IMR-90 (cell line): ENCODE measurements around the gene MTR. TPM values are rescaled to one million over a fixed set of nuclear protein-coding genes. Genes with fewer than 3 reads are reported as not detected.

Experiments used
- ATAC-seq: fragments of 200-7000 bp; cut with Tn5 transposase; 2 replicates; pipeline ENCODE4 v1.9.1; 2020; ENCODE audit warnings: low read depth, mild to moderate bottlenecking, moderate library complexity
- BruUV-seq: library from RNA; stranded (reverse); fragments of 400-500 nt; replicated peaks from 2 replicates; lab custom pipeline; 2021; lab: Mats Ljungman, UMichigan
- CTCF ChIA-PET: fragments of 300-600 bp; formaldehyde crosslinking; extraction: SDS; loops from one replicate; lab custom pipeline; 2021; ENCODE audit warnings: antibody characterized with exemption; lab: Yijun Ruan, JAX
- POLR2A ChIA-PET: fragments of 300-600 bp; sonication (Branson Sonifier 250); formaldehyde crosslinking; loops from one replicate; lab custom pipeline; 2022; ENCODE audit warnings: antibody characterized with exemption; ENCODE audit not compliant: unreplicated experiment; lab: Charles Lee
- DNase-seq: peaks from one replicate; pipeline ENCODE4 v3.0.0; 2013
- H2AFZ ChIP-seq: replicated peaks from 2 replicates; pipeline ENCODE3; 2013; ENCODE audit warnings: low read length, mild to moderate bottlenecking; ENCODE audit not compliant: poor library complexity
- H2AK5ac ChIP-seq: 2 replicates; pipeline ENCODE4 v1.6.1; 2013; ENCODE audit warnings: low read depth, low read length, inconsistent platforms
- H2AK9ac ChIP-seq: replicated peaks from 2 replicates; pipeline ENCODE3; 2013; ENCODE audit warnings: mild to moderate bottlenecking, low read depth, low read length, moderate library complexity; ENCODE audit not compliant: poor library complexity
- H2BK120ac ChIP-seq: 2 replicates; pipeline ENCODE4 v1.6.1; 2013; ENCODE audit warnings: low read depth, low read length, inconsistent platforms
- H2BK15ac ChIP-seq: 3 replicates; pipeline ENCODE4 v1.6.1; 2013; ENCODE audit warnings: low read depth, low read length, inconsistent platforms
- H2BK20ac ChIP-seq: 2 replicates; pipeline ENCODE4 v1.6.1; 2013; ENCODE audit warnings: low read depth, mild to moderate bottlenecking, inconsistent platforms, low read length, moderate library complexity
- H2BK5ac ChIP-seq: 2 replicates; pipeline ENCODE4 v1.6.1; 2013; ENCODE audit warnings: mild to moderate bottlenecking, low read depth, low read length, inconsistent platforms; ENCODE audit not compliant: poor library complexity, severe bottlenecking
- H3K14ac ChIP-seq: replicated peaks from 2 replicates; pipeline ENCODE4 v1.6.1; 2013; ENCODE audit warnings: low read depth, low read length, inconsistent platforms
- H3K18ac ChIP-seq: 2 replicates; pipeline ENCODE4 v1.6.1; 2013; ENCODE audit warnings: low read depth, low read length, control low read depth
- H3K23ac ChIP-seq: 2 replicates; pipeline ENCODE4 v1.6.1; 2013; ENCODE audit warnings: low read depth, low read length, inconsistent platforms
- H3K27ac ChIP-seq: 2 replicates; pipeline ENCODE4 v1.5.1; 2013; ENCODE audit warnings: mild to moderate bottlenecking, control low read depth, low read length; ENCODE audit not compliant: insufficient read depth
- H3K27me3 ChIP-seq: 2 replicates; pipeline ENCODE4 v1.6.1; 2013; ENCODE audit warnings: low read length; ENCODE audit not compliant: control insufficient read depth, insufficient read depth
- H3K36me3 ChIP-seq: 2 replicates; pipeline ENCODE4 v1.6.1; 2013; ENCODE audit warnings: low read length, mixed read lengths; ENCODE audit not compliant: control insufficient read depth, insufficient read depth
- H3K4ac ChIP-seq: 2 replicates; pipeline ENCODE4 v1.6.1; 2013; ENCODE audit warnings: low read depth, low read length, inconsistent platforms
- H3K4me1 ChIP-seq: 2 replicates; pipeline ENCODE4 v1.6.1; 2013; ENCODE audit warnings: low read length, mixed read lengths; ENCODE audit not compliant: control insufficient read depth, insufficient read depth
- H3K4me2 ChIP-seq: 2 replicates; pipeline ENCODE4 v1.6.1; 2013; ENCODE audit warnings: low read depth, mild to moderate bottlenecking, control low read depth, low read length, moderate library complexity
- H3K4me3 ChIP-seq: 2 replicates; pipeline ENCODE4 v1.5.1; 2013; ENCODE audit warnings: low read depth, mild to moderate bottlenecking, control low read depth, low read length, moderate library complexity; ENCODE audit not compliant: insufficient read depth
- H3K56ac ChIP-seq: 2 replicates; pipeline ENCODE4 v1.6.1; 2013; ENCODE audit warnings: low read length, inconsistent platforms; ENCODE audit not compliant: insufficient read depth; ENCODE audit errors: extremely low read depth
- H3K79me1 ChIP-seq, 2 experiments: 2 replicates each; pipeline ENCODE4 v1.6.1; 2013; ENCODE audit warnings: low read length in 2 of 2, inconsistent platforms in 1 of 2, low read depth in 1 of 2
- H3K9ac ChIP-seq: 2 replicates; pipeline ENCODE4 v1.6.1; 2013; ENCODE audit warnings: low read depth, low read length, control low read depth
- H3K9me1 ChIP-seq: 2 replicates; pipeline ENCODE4 v1.6.1; 2013; ENCODE audit warnings: low read length, inconsistent platforms; ENCODE audit not compliant: insufficient read depth
- H3K9me3 ChIP-seq: 2 replicates; pipeline ENCODE4 v1.6.1; 2013; ENCODE audit warnings: low read length; ENCODE audit not compliant: control insufficient read depth, insufficient read depth
- H4K20me1 ChIP-seq: 2 replicates; pipeline ENCODE4 v1.6.1; 2013; ENCODE audit warnings: low read length, inconsistent platforms; ENCODE audit not compliant: insufficient read depth
- H4K5ac ChIP-seq: 2 replicates; pipeline ENCODE4 v1.6.1; 2013; ENCODE audit warnings: mild to moderate bottlenecking, low read depth, low read length, control low read depth
- H4K8ac ChIP-seq, 2 experiments: 2 replicates each; pipeline ENCODE4 v1.6.1; 2013; ENCODE audit warnings: low read depth in 2 of 2, low read length in 2 of 2, control low read depth in 1 of 2, inconsistent platforms in 1 of 2
- H4K91ac ChIP-seq: 2 replicates; pipeline ENCODE4 v1.6.1; 2013; ENCODE audit warnings: low read depth, low read length, inconsistent platforms; ENCODE audit not compliant: insufficient read depth
- CEBPB ChIP-seq: IDR thresholded peaks from 2 replicates; pipeline ENCODE4 v1.6.1; 2012; ENCODE audit warnings: low read depth, low read length, improper control_type of control experiment
- CHD1 ChIP-seq: IDR thresholded peaks from 2 replicates; pipeline ENCODE4 v1.6.1; 2012; ENCODE audit warnings: low read depth, low read length, improper control_type of control experiment
- POLR2A ChIP-seq: IDR thresholded peaks from 2 replicates; pipeline ENCODE4 v1.6.1; 2012; ENCODE audit warnings: mild to moderate bottlenecking, low read depth, low read length
- SMC3 ChIP-seq: fragments of 150-350 bp; IDR thresholded peaks from 2 replicates; pipeline ENCODE4 v1.6.1; 2016; ENCODE audit warnings: low read depth, mild to moderate bottlenecking, antibody characterized with exemption, low read length, moderate library complexity
- WGBS, 2 experiments: methylation state at CpG; one replicate each; pipeline versions ENCODE4 v1.1.5 to v1.1.7; 2013; ENCODE audit warnings: missing lambda C conversion rate in 2 of 2; ENCODE audit not compliant: insufficient read length in 1 of 2; ENCODE audit errors: extremely low coverage in 2 of 2; 5-methylcytosine and 5-hydroxymethylcytosine counted together
- dilution Hi-C: fragments of 300-500 bp; cut with HindIII; formaldehyde crosslinking; loops from one replicate; pipeline ENCODE4 v1.14.3; 2018; ENCODE audit warnings: low sequenced_read_pairs; ENCODE audit not compliant: unreplicated experiment
- in situ Hi-C: fragments of 300-500 bp; cut with MboI; formaldehyde crosslinking; loops from 3 replicates; pipeline ENCODE4 v1.14.3; 2019; ENCODE audit warnings: low sequenced_read_pairs, inconsistent platforms, mixed read lengths
- intact Hi-C: fragments of 100-400 bp; cut with micrococcal nuclease; formaldehyde crosslinking; loops from 2 replicates; pipeline ENCODE4 v1.10.0; 2022
- polyA plus RNA-seq, 3 experiments: library from polyadenylated mRNA; depleted of rRNA; stranded (reverse); fragments of >200 nt; gene quantifications; 2 replicates each; pipeline ENCODE4 v1.2.3, GENCODE V29; 2012; ENCODE audit warnings: low replicate concordance in 1 of 3
- total RNA-seq: library from RNA; depleted of rRNA; stranded (reverse); fragments of >200 nt; gene quantifications from 2 replicates; pipeline ENCODE4 v1.2.3, GENCODE V29; 2012
- TF ChIP-seq, protein P1 (sequence below): fragments of 150-350 bp; IDR thresholded peaks from 2 replicates; pipeline ENCODE4 v1.6.1; 2016; ENCODE audit warnings: low read depth, mild to moderate bottlenecking, low read length, moderate library complexity, borderline replicate concordance

The MTR gene
- total and polyA plus RNA-seq, 2 of the 4 experiments (the other 2 are of a cell fraction): 7.7 to 31.0 TPM

GRCh38 chr1:236864996-236865817 is 70.1 kb downstream of the MTR start:
- H3K79me1 ChIP-seq: no peaks in the 10 kb centered on the region
- H4K5ac ChIP-seq: no peak overlapping the region
- H3K4me2 ChIP-seq: no peak overlapping the region
- no peak overlapping the region for H2BK15ac ChIP-seq
- H3K9ac ChIP-seq: no peak overlapping the region
- dilution Hi-C loops (no loop called here), in situ Hi-C loops (no loop called here), intact Hi-C loops (loop anchor here (5.0 kb wide), 1 partner anchor 68 kb away; the partner anchor contains the start of gene MTR)
- no peak overlapping the region for H3K14ac ChIP-seq
- peaks cover 13% of the 10 kb centered on the region for H3K36me3 ChIP-seq
- no peak overlapping the region for H3K4me3 ChIP-seq
- H3K56ac ChIP-seq: no peak overlapping the region
- H3K4ac ChIP-seq: no peak overlapping the region
- no peak overlapping the region for H2BK5ac ChIP-seq
- H3K27me3 ChIP-seq: no peaks in the 10 kb centered on the region
- no peaks in the 10 kb centered on the region for H3K4me1 ChIP-seq
- no peak overlapping the region for H3K18ac ChIP-seq
- H4K8ac ChIP-seq: no peak overlapping the region
- no peak overlapping the region for H4K91ac ChIP-seq
- ChIA-PET POLR2A (no interaction called here), CTCF (no interaction called here)
- TF ChIP-seq, protein P1, sequence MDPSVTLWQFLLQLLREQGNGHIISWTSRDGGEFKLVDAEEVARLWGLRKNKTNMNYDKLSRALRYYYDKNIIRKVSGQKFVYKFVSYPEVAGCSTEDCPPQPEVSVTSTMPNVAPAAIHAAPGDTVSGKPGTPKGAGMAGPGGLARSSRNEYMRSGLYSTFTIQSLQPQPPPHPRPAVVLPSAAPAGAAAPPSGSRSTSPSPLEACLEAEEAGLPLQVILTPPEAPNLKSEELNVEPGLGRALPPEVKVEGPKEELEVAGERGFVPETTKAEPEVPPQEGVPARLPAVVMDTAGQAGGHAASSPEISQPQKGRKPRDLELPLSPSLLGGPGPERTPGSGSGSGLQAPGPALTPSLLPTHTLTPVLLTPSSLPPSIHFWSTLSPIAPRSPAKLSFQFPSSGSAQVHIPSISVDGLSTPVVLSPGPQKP: no peak
- TF ChIP-seq CHD1 (no peak), CEBPB (peak; percentile 33), SMC3 (no peak), POLR2A (no peak)
- no peak overlapping the region for H2AK5ac ChIP-seq
- no CpG with 5 or more reads among the region's 3 CpGs for WGBS, 2 experiments
- no peak overlapping the region for H3K23ac ChIP-seq
- H4K20me1 ChIP-seq: no peaks in the 10 kb centered on the region
- BruUV-seq: no TSS peak
- H2AFZ ChIP-seq: no peak overlapping the region
- DNase-seq (no peak), ATAC-seq (no peak)
- H3K27ac ChIP-seq: no peak overlapping the region
- no peak overlapping the region for H2BK20ac ChIP-seq
- no peak overlapping the region for H2BK120ac ChIP-seq
- H2AK9ac ChIP-seq: no peak overlapping the region
- H3K9me1 ChIP-seq: no peaks in the 10 kb centered on the region
- no peaks in the 10 kb centered on the region for H3K9me3 ChIP-seq
